H1 (cell line): ENCODE results near the gene PREX1. TPM values are rescaled to one million over a fixed set of nuclear protein-coding genes. Genes with fewer than 3 reads are reported as not detected.

Experiments
- BACH1 ChIP-seq: IDR thresholded peaks from 2 replicates; pipeline ENCODE4 v1.6.1; 2012; ENCODE audit warnings: low read length, improper control_type of control experiment
- HDAC6 ChIP-seq: IDR thresholded peaks from one replicate; pipeline ENCODE4 v1.7.1; 2012; ENCODE audit warnings: low read depth, mild to moderate bottlenecking, inconsistent platforms, low read length, moderate library complexity
- KDM1A ChIP-seq: fragments of 200-600, 300-600 bp; sonication (generic); IDR thresholded peaks from 2 replicates; pipeline ENCODE4 v1.7.1; 2016; ENCODE audit warnings: mild to moderate bottlenecking, low read length, borderline replicate concordance
- KDM5A ChIP-seq: fragments of 200-600 bp; IDR thresholded peaks from 2 replicates; pipeline ENCODE4 v1.7.1; 2012; ENCODE audit warnings: mild to moderate bottlenecking, low read length, inconsistent platforms, mixed read lengths
- NANOG ChIP-seq: IDR thresholded peaks from 2 replicates; pipeline ENCODE4 v1.6.1; 2011; ENCODE audit warnings: low read length, low read depth, mild to moderate bottlenecking, inconsistent platforms; ENCODE audit not compliant: insufficient read depth, poor library complexity, severe bottlenecking
- NRF1 ChIP-seq: IDR thresholded peaks from 2 replicates; pipeline ENCODE4 v1.6.1; 2011; ENCODE audit warnings: mild to moderate bottlenecking, low read depth, low read length, improper control_type of control experiment
- RAD21 ChIP-seq, 2 experiments: IDR thresholded peaks in 1 of 2; conservative IDR thresholded peaks in 1 of 2; 2 replicates each; pipeline ENCODE4 v1.6.1; 2011; ENCODE audit warnings: low read depth in 2 of 2, low read length in 2 of 2, improper control_type of control experiment in 1 of 2, inconsistent platforms in 1 of 2, mild to moderate bottlenecking in 1 of 2, moderate library complexity in 1 of 2
- RBBP5 ChIP-seq: IDR thresholded peaks from 2 replicates; pipeline ENCODE4 v1.7.1; 2012; ENCODE audit warnings: low read depth, mild to moderate bottlenecking, inconsistent platforms, low read length, moderate library complexity, borderline replicate concordance
- SP4 ChIP-seq: IDR thresholded peaks from 2 replicates; pipeline ENCODE4 v1.6.1; 2012; ENCODE audit warnings: low read length, inconsistent platforms
- SUZ12 ChIP-seq: fragments of 200-600 bp; sonication (generic); IDR thresholded peaks from 2 replicates; pipeline ENCODE4 v1.6.1; 2012; ENCODE audit warnings: mild to moderate bottlenecking, inconsistent platforms, low read length, moderate library complexity, mixed read lengths
- YY1 ChIP-seq: IDR thresholded peaks from 2 replicates; pipeline ENCODE4 v1.6.1; 2011; ENCODE audit warnings: low read depth, mild to moderate bottlenecking, low read length
- polyA plus RNA-seq, 7 experiments: library from polyadenylated mRNA; depleted of rRNA in 3 of 7; stranded (reverse) in 5 of 7; unstranded in 2 of 7; fragments of >200 nt in 5 of 7; fragments of 200-250 nt in 2 of 7; gene quantifications; 1 replicate in 5 of 7; 2 replicates in 1 of 7; 4 replicates in 1 of 7; pipeline versions ENCODE4 v1.2.1 to v1.2.3, GENCODE V29; 2011 to 2013; ENCODE audit warnings: missing spikeins in 2 of 7, mixed read lengths in 2 of 7
- total RNA-seq: library from RNA; stranded (reverse); fragmentation: NEBNext Ultra II Directional; extraction: Animal tissue kit (Norgen Biotek cat#: 25700); gene quantifications from 2 replicates; pipeline ENCODE4 v1.2.1, GENCODE V29; 2021
- TF ChIP-seq, protein P1 (sequence below): fragments of 300-600 bp; sonication (generic); IDR thresholded peaks from 2 replicates; pipeline ENCODE4 v1.7.1; 2012; ENCODE audit warnings: low read length, moderate library complexity, mild to moderate bottlenecking, inconsistent platforms; ENCODE audit not compliant: insufficient replicate concordance

The PREX1 gene
- total and polyA plus RNA-seq, 2 of the 8 experiments (the other 6 are each of a cell fraction or from before 2014, with no cell fraction given): 10.7 to 12.8 TPM

DNA sequence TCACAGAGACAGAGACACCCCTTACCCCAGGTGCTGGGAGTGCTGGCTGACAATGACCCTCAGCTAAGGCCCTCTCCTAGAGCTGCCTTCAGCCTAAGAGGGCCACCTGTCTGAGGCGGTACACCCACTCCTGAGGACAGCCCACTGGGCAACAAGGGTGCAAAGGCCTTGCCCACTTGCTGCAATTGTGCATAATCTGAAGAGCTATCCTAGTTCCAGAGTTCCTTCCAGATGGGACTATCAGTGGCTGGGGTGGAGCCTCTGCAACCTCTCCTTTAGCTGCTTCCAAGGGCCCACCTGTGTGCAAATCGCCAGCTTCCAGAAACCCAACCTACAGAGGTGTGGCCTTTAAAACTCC, 87.5 kb downstream of the PREX1 start (continued):
- TF ChIP-seq, protein P1, sequence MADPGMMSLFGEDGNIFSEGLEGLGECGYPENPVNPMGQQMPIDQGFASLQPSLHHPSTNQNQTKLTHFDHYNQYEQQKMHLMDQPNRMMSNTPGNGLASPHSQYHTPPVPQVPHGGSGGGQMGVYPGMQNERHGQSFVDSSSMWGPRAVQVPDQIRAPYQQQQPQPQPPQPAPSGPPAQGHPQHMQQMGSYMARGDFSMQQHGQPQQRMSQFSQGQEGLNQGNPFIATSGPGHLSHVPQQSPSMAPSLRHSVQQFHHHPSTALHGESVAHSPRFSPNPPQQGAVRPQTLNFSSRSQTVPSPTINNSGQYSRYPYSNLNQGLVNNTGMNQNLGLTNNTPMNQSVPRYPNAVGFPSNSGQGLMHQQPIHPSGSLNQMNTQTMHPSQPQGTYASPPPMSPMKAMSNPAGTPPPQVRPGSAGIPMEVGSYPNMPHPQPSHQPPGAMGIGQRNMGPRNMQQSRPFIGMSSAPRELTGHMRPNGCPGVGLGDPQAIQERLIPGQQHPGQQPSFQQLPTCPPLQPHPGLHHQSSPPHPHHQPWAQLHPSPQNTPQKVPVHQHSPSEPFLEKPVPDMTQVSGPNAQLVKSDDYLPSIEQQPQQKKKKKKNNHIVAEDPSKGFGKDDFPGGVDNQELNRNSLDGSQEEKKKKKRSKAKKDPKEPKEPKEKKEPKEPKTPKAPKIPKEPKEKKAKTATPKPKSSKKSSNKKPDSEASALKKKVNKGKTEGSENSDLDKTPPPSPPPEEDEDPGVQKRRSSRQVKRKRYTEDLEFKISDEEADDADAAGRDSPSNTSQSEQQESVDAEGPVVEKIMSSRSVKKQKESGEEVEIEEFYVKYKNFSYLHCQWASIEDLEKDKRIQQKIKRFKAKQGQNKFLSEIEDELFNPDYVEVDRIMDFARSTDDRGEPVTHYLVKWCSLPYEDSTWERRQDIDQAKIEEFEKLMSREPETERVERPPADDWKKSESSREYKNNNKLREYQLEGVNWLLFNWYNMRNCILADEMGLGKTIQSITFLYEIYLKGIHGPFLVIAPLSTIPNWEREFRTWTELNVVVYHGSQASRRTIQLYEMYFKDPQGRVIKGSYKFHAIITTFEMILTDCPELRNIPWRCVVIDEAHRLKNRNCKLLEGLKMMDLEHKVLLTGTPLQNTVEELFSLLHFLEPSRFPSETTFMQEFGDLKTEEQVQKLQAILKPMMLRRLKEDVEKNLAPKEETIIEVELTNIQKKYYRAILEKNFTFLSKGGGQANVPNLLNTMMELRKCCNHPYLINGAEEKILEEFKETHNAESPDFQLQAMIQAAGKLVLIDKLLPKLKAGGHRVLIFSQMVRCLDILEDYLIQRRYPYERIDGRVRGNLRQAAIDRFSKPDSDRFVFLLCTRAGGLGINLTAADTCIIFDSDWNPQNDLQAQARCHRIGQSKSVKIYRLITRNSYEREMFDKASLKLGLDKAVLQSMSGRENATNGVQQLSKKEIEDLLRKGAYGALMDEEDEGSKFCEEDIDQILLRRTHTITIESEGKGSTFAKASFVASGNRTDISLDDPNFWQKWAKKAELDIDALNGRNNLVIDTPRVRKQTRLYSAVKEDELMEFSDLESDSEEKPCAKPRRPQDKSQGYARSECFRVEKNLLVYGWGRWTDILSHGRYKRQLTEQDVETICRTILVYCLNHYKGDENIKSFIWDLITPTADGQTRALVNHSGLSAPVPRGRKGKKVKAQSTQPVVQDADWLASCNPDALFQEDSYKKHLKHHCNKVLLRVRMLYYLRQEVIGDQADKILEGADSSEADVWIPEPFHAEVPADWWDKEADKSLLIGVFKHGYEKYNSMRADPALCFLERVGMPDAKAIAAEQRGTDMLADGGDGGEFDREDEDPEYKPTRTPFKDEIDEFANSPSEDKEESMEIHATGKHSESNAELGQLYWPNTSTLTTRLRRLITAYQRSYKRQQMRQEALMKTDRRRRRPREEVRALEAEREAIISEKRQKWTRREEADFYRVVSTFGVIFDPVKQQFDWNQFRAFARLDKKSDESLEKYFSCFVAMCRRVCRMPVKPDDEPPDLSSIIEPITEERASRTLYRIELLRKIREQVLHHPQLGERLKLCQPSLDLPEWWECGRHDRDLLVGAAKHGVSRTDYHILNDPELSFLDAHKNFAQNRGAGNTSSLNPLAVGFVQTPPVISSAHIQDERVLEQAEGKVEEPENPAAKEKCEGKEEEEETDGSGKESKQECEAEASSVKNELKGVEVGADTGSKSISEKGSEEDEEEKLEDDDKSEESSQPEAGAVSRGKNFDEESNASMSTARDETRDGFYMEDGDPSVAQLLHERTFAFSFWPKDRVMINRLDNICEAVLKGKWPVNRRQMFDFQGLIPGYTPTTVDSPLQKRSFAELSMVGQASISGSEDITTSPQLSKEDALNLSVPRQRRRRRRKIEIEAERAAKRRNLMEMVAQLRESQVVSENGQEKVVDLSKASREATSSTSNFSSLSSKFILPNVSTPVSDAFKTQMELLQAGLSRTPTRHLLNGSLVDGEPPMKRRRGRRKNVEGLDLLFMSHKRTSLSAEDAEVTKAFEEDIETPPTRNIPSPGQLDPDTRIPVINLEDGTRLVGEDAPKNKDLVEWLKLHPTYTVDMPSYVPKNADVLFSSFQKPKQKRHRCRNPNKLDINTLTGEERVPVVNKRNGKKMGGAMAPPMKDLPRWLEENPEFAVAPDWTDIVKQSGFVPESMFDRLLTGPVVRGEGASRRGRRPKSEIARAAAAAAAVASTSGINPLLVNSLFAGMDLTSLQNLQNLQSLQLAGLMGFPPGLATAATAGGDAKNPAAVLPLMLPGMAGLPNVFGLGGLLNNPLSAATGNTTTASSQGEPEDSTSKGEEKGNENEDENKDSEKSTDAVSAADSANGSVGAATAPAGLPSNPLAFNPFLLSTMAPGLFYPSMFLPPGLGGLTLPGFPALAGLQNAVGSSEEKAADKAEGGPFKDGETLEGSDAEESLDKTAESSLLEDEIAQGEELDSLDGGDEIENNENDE: no peak
- TF ChIP-seq BACH1 (no peak), SP4 (no peak), HDAC6 (no peak), RAD21 (IDR thresholded peaks at IDR 0.05 in 1 of 2, conservative IDR thresholded peaks at IDR 0.05 in 1 of 2; ENCODE audit: low read depth in 2 of 2, low read length in 2 of 2) (no peak), YY1 (no peak), SUZ12 (no peak), NRF1 (no peak), KDM5A (no peak), KDM1A (no peak), RBBP5 (no peak), NANOG (no peak)
